H1 (cell line): Measurements from ENCODE around the gene COA5. TPM values are rescaled to one million over a fixed set of nuclear protein-coding genes. Genes with fewer than 3 reads are reported as not detected.

ENCODE experiments used
- BRCA1 ChIP-seq: IDR thresholded peaks from 2 replicates; pipeline ENCODE4 v1.6.1; 2012; ENCODE audit warnings: low read depth, low read length, improper control_type of control experiment
- CBX5 ChIP-seq: fragments of 300-800, 300-1000 bp; sonication (generic); IDR thresholded peaks from 2 replicates; pipeline ENCODE4 v1.7.1; 2016; ENCODE audit warnings: antibody characterized with exemption, low read length, low read depth
- CEBPB ChIP-seq: IDR thresholded peaks from 2 replicates; pipeline ENCODE4 v1.6.1; 2012; ENCODE audit warnings: low read depth, low read length
- CTCF ChIP-seq, 3 experiments: IDR thresholded peaks; 1 replicate in 2 of 3; 2 replicates in 1 of 3; pipeline versions ENCODE4 v1.5.1 to v1.6.1; 2011; ENCODE audit warnings: low read length in 3 of 3, mild to moderate bottlenecking in 3 of 3, inconsistent platforms in 2 of 3, low read depth in 1 of 3, moderate library complexity in 1 of 3; ENCODE audit not compliant: insufficient read depth in 1 of 3; ENCODE audit errors: control extremely low read depth in 1 of 3
- EGR1 ChIP-seq: IDR thresholded peaks from 2 replicates; pipeline ENCODE4 v1.6.1; 2011; ENCODE audit warnings: low read depth, low read length, borderline replicate concordance
- GABPA ChIP-seq: IDR thresholded peaks from 2 replicates; pipeline ENCODE4 v1.6.1; 2011; ENCODE audit warnings: mild to moderate bottlenecking, low read length, moderate library complexity, borderline replicate concordance; ENCODE audit not compliant: insufficient read depth
- NANOG ChIP-seq: IDR thresholded peaks from 2 replicates; pipeline ENCODE4 v1.6.1; 2011; ENCODE audit warnings: low read length, low read depth, mild to moderate bottlenecking, inconsistent platforms; ENCODE audit not compliant: insufficient read depth, poor library complexity, severe bottlenecking
- PHF8 ChIP-seq: fragments of 200-600 bp; sonication (generic); conservative IDR thresholded peaks from 2 replicates; pipeline ENCODE4 v1.7.1; 2012; ENCODE audit warnings: low read depth, mild to moderate bottlenecking, inconsistent platforms, low read length, moderate library complexity
- TBP ChIP-seq: IDR thresholded peaks from 2 replicates; pipeline ENCODE4 v1.6.1; 2011; ENCODE audit warnings: low read depth, low read length, improper control_type of control experiment
- polyA plus RNA-seq, 7 experiments: library from polyadenylated mRNA; depleted of rRNA in 3 of 7; stranded (reverse) in 5 of 7; unstranded in 2 of 7; fragments of >200 nt in 5 of 7; fragments of 200-250 nt in 2 of 7; gene quantifications; 1 replicate in 5 of 7; 2 replicates in 1 of 7; 4 replicates in 1 of 7; pipeline versions ENCODE4 v1.2.1 to v1.2.3, GENCODE V29; 2011 to 2013; ENCODE audit warnings: missing spikeins in 2 of 7, mixed read lengths in 2 of 7
- total RNA-seq: library from RNA; stranded (reverse); fragmentation: NEBNext Ultra II Directional; extraction: Animal tissue kit (Norgen Biotek cat#: 25700); gene quantifications from 2 replicates; pipeline ENCODE4 v1.2.1, GENCODE V29; 2021

The COA5 gene
- total and polyA plus RNA-seq, 2 of the 8 experiments (the other 6 are each of a cell fraction or from before 2014, with no cell fraction given) = 20.3 to 24.7 TPM

DNA sequence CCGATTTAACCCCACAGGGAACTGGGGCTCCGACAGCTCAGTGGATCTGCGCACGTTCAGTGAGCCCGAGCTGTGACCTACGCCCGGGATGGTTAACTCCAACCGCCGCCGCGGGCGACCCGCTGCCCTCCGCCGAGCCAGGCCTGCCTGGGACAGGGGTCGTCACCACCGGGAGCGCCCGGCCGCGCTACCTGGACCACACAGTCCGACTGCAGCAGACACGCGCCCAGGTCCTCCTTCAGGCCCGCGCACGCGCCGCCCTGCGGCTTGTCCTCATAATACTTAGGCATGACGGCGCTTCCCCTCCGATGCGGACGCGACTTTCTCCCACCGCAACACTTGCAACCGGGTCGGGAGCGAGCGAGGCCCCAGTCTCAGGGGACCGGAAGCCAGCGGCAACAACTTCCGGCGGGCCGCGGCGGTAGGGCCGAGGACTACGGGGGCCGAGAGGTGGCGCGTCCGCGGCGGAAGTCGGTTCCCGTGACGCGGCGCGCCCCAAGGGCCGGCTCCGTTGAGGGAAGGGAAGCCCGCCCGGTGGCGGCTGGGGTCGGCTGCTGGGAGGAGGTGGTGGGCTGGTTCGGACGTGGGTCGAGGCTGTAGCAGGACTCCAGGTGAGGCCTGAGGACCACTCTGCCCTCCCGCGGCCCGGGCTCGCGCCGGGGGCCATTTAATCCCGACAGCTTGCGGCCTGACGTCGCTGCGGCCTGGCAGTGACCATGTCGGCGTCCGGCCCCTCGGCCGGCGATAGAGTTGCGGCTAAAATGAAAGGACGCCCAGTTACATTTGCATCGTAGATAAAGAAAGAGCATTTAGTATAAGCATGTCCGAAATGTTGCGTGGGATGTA, at the start of gene COA5, which contains the start of gene UNC50 (continued):
- TF ChIP-seq CTCF (IDR thresholded peaks at IDR 0.05; ENCODE audit: control extremely low read depth in 1 of 3, insufficient read depth in 1 of 3, low read depth in 1 of 3, low read length in 3 of 3) (no peak), PHF8 (peak; percentile 96), CEBPB (no peak), CBX5 (no peak), EGR1 (no peak), BRCA1 (no peak), NANOG (no peak), GABPA (peak; percentile 96), TBP (peak; percentile 81; the same call in 1 of the 2 replicates)
